ENCODE data around the gene PITPNC1.

The PITPNC1 gene

GRCh38 chr17:67520252-67520906 lies 143.3 kb downstream of the PITPNC1 start:
- DNase-seq = no peak

GRCh38 chr17:67520916-67521774 lies 144.1 kb downstream of the PITPNC1 start:
- no peak for DNase-seq

GRCh38 chr17:67521775-67522069 lies 144.6 kb downstream of the PITPNC1 start:
- no peak for DNase-seq

- no peak for DNase-seq
Measured at GRCh38 chr17:67523101-67523500, 146.0 kb downstream of the PITPNC1 start.

GRCh38 chr17:67525239-67526135 lies 148.4 kb downstream of the PITPNC1 start:
- DNase-seq = no peak

GRCh38 chr17:67526700-67527099 lies 149.6 kb downstream of the PITPNC1 start:
- no peak for DNase-seq

GRCh38 chr17:67528751-67529436 lies 151.8 kb downstream of the PITPNC1 start:
- no peak for DNase-seq

- peak; percentile 48 for DNase-seq
Measured at GRCh38 chr17:67531291-67531690, 154.2 kb downstream of the PITPNC1 start.

- DNase-seq = peak; percentile 20
Measured at GRCh38 chr17:67532326-67532871, 155.3 kb downstream of the PITPNC1 start.

GRCh38 chr17:67534941-67535340 lies 157.9 kb downstream of the PITPNC1 start:
- DNase-seq = no peak

GRCh38 chr17:67542219-67543114 lies 165.4 kb downstream of the PITPNC1 start:
- no peak for DNase-seq

- DNase-seq = peak; percentile 85
Measured at GRCh38 chr17:67544364-67544955, 167.4 kb downstream of the PITPNC1 start.

GRCh38 chr17:67546578-67547527 lies 169.8 kb downstream of the PITPNC1 start:
- DNase-seq = no peak

- DNase-seq = no peak
Measured at GRCh38 chr17:67548693-67549092, 171.6 kb downstream of the PITPNC1 start.

- DNase-seq = no peak
Measured at GRCh38 chr17:67549820-67550219, 172.7 kb downstream of the PITPNC1 start.

GRCh38 chr17:67554634-67555033 lies 177.6 kb downstream of the PITPNC1 start:
- no peak for DNase-seq

GRCh38 chr17:67555855-67556254 lies 178.8 kb downstream of the PITPNC1 start:
- DNase-seq = no peak

- DNase-seq = no peak
Measured at GRCh38 chr17:67557052-67557845, 180.2 kb downstream of the PITPNC1 start.

- DNase-seq = no peak
Measured at GRCh38 chr17:67557921-67558320, 180.8 kb downstream of the PITPNC1 start.

Measured in NCI-H1694 (cell line).